ENCODE results near the gene KIAA0040.

The KIAA0040 gene

GRCh38 chr1:175169286-175170018, 23.1 kb downstream of the KIAA0040 start:
- DNase-seq (ENCODE audit: low read depth): no peak

GRCh38 chr1:175168782-175169181, 23.8 kb downstream of the KIAA0040 start:
- DNase-seq (ENCODE audit: low read depth): no peak

GRCh38 chr1:175167861-175168260, 24.7 kb downstream of the KIAA0040 start:
- no peak for DNase-seq (ENCODE audit: low read depth)

GRCh38 chr1:175166746-175167145, 25.8 kb downstream of the KIAA0040 start:
- no peak for DNase-seq (ENCODE audit: low read depth)

- DNase-seq (ENCODE audit: low read depth): no peak
Measured at GRCh38 chr1:175164751-175165150, 27.8 kb downstream of the KIAA0040 start.

GRCh38 chr1:175163702-175164101, 28.9 kb downstream of the KIAA0040 start:
- DNase-seq (ENCODE audit: low read depth): no peak

GRCh38 chr1:175162955-175163354, 29.6 kb downstream of the KIAA0040 start:
- DNase-seq (ENCODE audit: low read depth): no peak

GRCh38 chr1:175158170-175158591, 34.4 kb downstream of the KIAA0040 start:
- DNase-seq (ENCODE audit: low read depth): no peak

- DNase-seq (ENCODE audit: low read depth): no peak
Measured at GRCh38 chr1:175157200-175157599, 35.4 kb downstream of the KIAA0040 start.

GRCh38 chr1:175155936-175156335, 36.6 kb downstream of the KIAA0040 start:
- DNase-seq (ENCODE audit: low read depth): no peak

- no peak for DNase-seq (ENCODE audit: low read depth)
Measured at GRCh38 chr1:175155473-175155856, 37.1 kb downstream of the KIAA0040 start.

- DNase-seq (ENCODE audit: low read depth): peak; percentile 62
Measured at GRCh38 chr1:175154629-175155472, 37.7 kb downstream of the KIAA0040 start.

GRCh38 chr1:175152006-175152652, 40.4 kb downstream of the KIAA0040 start:
- DNase-seq (ENCODE audit: low read depth): peak; percentile 66

GRCh38 chr1:175150596-175151319, 41.8 kb downstream of the KIAA0040 start:
- no peak for DNase-seq (ENCODE audit: low read depth)

- DNase-seq (ENCODE audit: low read depth): no peak
Measured at GRCh38 chr1:175148068-175148467, 44.5 kb downstream of the KIAA0040 start.

GRCh38 chr1:175147569-175147968, 45.0 kb downstream of the KIAA0040 start:
- DNase-seq (ENCODE audit: low read depth): no peak

GRCh38 chr1:175146529-175147213, 45.9 kb downstream of the KIAA0040 start:
- DNase-seq (ENCODE audit: low read depth): peak; percentile 45

GRCh38 chr1:175145899-175146528, 46.6 kb downstream of the KIAA0040 start:
- DNase-seq (ENCODE audit: low read depth): no peak

- DNase-seq (ENCODE audit: low read depth): no peak
Measured at GRCh38 chr1:175138579-175138978, 54.0 kb downstream of the KIAA0040 start.

GRCh38 chr1:175137369-175137768, 55.2 kb downstream of the KIAA0040 start:
- DNase-seq (ENCODE audit: low read depth): no peak

GRCh38 chr1:175136246-175136645, 56.3 kb downstream of the KIAA0040 start:
- no peak for DNase-seq (ENCODE audit: low read depth)
